CD14-positive monocyte (primary cell): Measurements from ENCODE around the gene RAD51D. TPM values are rescaled to one million over a fixed set of nuclear protein-coding genes. Genes with fewer than 3 reads are reported as not detected.

Experiments
- DNase-seq, 3 donors: peaks; one replicate each; pipeline ENCODE4 v3.0.0-alpha.2; 2011 to 2022
- H2AFZ ChIP-seq: 2 replicates; pipeline ENCODE4 v1.6.0; 2012; ENCODE audit warnings: mild to moderate bottlenecking, low read depth, low read length, inconsistent platforms; ENCODE audit not compliant: insufficient read depth, poor library complexity, severe bottlenecking
- H3K27ac ChIP-seq, 2 donors: 1 replicate in 1 of 2; 2 replicates in 1 of 2; pipeline ENCODE4 v1.5.1; 2012 to 2013; ENCODE audit warnings: low read length in 2 of 2, control low read depth in 1 of 2, inconsistent platforms in 1 of 2, low read depth in 1 of 2, mild to moderate bottlenecking in 1 of 2
- H3K27me3 ChIP-seq, 2 donors: one replicate each; pipeline versions ENCODE4 v1.6.0 to v1.6.1; 2011 to 2013; ENCODE audit warnings: low read length in 2 of 2; ENCODE audit not compliant: control insufficient read depth in 2 of 2, insufficient read depth in 2 of 2
- H3K36me3 ChIP-seq, 2 donors: replicated peaks in 1 of 2; 1 replicate in 1 of 2; 2 replicates in 1 of 2; pipeline versions ENCODE4 v1.5.1 to v1.6.1; 2012 to 2013; ENCODE audit warnings: low read length in 2 of 2, control low read depth in 1 of 2, inconsistent platforms in 1 of 2, mild to moderate bottlenecking in 1 of 2; ENCODE audit not compliant: insufficient read depth in 2 of 2, control insufficient read depth in 1 of 2
- H3K4me1 ChIP-seq, 2 donors: 1 replicate in 1 of 2; 2 replicates in 1 of 2; pipeline versions ENCODE4 v1.5.1 to v1.6.1; 2012 to 2013; ENCODE audit warnings: low read length in 2 of 2, control low read depth in 1 of 2, inconsistent platforms in 1 of 2, mild to moderate bottlenecking in 1 of 2, moderate library complexity in 1 of 2; ENCODE audit not compliant: insufficient read depth in 2 of 2, control insufficient read depth in 1 of 2
- H3K4me2 ChIP-seq: replicated peaks from 2 replicates; pipeline ENCODE3; 2012; ENCODE audit warnings: low read length, moderate library complexity, mild to moderate bottlenecking; ENCODE audit not compliant: poor library complexity, severe bottlenecking; ENCODE audit errors: extremely low read depth
- H3K4me3 ChIP-seq, 3 experiments: fragments of 200-600 bp in 1 of 3; sonication (generic) in 1 of 3; replicated peaks in 1 of 3; 1 replicate in 2 of 3; 2 replicates in 1 of 3; pipeline ENCODE4 v1.5.1; 2011 to 2013; ENCODE audit warnings: low read length in 3 of 3, mild to moderate bottlenecking in 3 of 3, control low read depth in 2 of 3, low read depth in 2 of 3, inconsistent platforms in 1 of 3, moderate library complexity in 1 of 3
- H3K79me2 ChIP-seq: 2 replicates; pipeline ENCODE4 v1.6.0; 2012; ENCODE audit warnings: mild to moderate bottlenecking, control low read depth, inconsistent platforms, low read length, moderate library complexity; ENCODE audit not compliant: insufficient read depth
- H3K9ac ChIP-seq: 2 replicates; pipeline ENCODE4 v1.6.0; 2017; ENCODE audit warnings: low read length, mild to moderate bottlenecking; ENCODE audit not compliant: insufficient read depth, poor library complexity, severe bottlenecking
- H3K9me3 ChIP-seq, 2 donors: replicated peaks in 1 of 2; 1 replicate in 1 of 2; 2 replicates in 1 of 2; pipeline versions ENCODE4 v1.5.1 to v1.6.1; 2012 to 2013; ENCODE audit warnings: low read length in 2 of 2, control low read depth in 1 of 2; ENCODE audit not compliant: control insufficient read depth in 1 of 2, insufficient read depth in 1 of 2
- H4K20me1 ChIP-seq: 2 replicates; pipeline ENCODE4 v1.6.0; 2012; ENCODE audit warnings: mild to moderate bottlenecking, low read length, control low read depth, moderate library complexity; ENCODE audit not compliant: insufficient read depth
- H3K27ac Mint-ChIP-seq, 7 donors: one replicate each; pipeline ENCODE4 v1.8.0; 2020; ENCODE audit warnings: mild to moderate bottlenecking in 7 of 7, mixed read lengths in 7 of 7, moderate library complexity in 6 of 7, inconsistent platforms in 2 of 7
- H3K27me3 Mint-ChIP-seq, 3 donors: one replicate each; pipeline ENCODE4 v1.8.0; 2021 to 2022; ENCODE audit warnings: low read depth in 3 of 3, mild to moderate bottlenecking in 3 of 3, mixed read lengths in 3 of 3, moderate library complexity in 3 of 3, inconsistent platforms in 1 of 3
- H3K36me3 Mint-ChIP-seq, 2 donors: one replicate each; pipeline ENCODE4 v1.8.0; 2020; ENCODE audit warnings: mixed read lengths in 2 of 2, inconsistent platforms in 1 of 2, mild to moderate bottlenecking in 1 of 2
- H3K4me1 Mint-ChIP-seq: one replicate; pipeline ENCODE4 v1.8.0; 2020; ENCODE audit warnings: mild to moderate bottlenecking, mixed read lengths
- H3K4me3 Mint-ChIP-seq, 2 donors: one replicate each; pipeline ENCODE4 v1.8.0; 2020; ENCODE audit warnings: mild to moderate bottlenecking in 2 of 2, mixed read lengths in 2 of 2, moderate library complexity in 1 of 2
- H3K9me3 Mint-ChIP-seq, 7 donors: one replicate each; pipeline ENCODE4 v1.8.0; 2020 to 2022; ENCODE audit warnings: mixed read lengths in 7 of 7, mild to moderate bottlenecking in 6 of 7, moderate library complexity in 6 of 7, inconsistent platforms in 2 of 7
- WGBS: methylation state at CpG from one replicate; pipeline ENCODE4 v1.1.5; 2013; ENCODE audit warnings: missing lambda C conversion rate; ENCODE audit not compliant: insufficient coverage; 5-methylcytosine and 5-hydroxymethylcytosine counted together
- intact Hi-C, 2 donors: fragments of 100-400 bp; cut with micrococcal nuclease; formaldehyde crosslinking; loops; one replicate each; pipeline versions ENCODE4 v1.15.0 to v1.15.1; 2023
- polyA plus RNA-seq, 3 donors: library from polyadenylated mRNA; depleted of rRNA in 1 of 3; unstranded in 2 of 3; stranded (reverse) in 1 of 3; fragments of 300-500 nt in 2 of 3; fragments of >200 nt in 1 of 3; fragmentation: Illumina TruSeq in 2 of 3; gene quantifications; 1 replicate in 2 of 3; 2 replicates in 1 of 3; pipeline ENCODE4 v1.2.3, GENCODE V29; 2012 to 2021
- TF ChIP-seq, protein P1 (sequence below): fragments of 200-600 bp; IDR thresholded peaks from one replicate; pipeline ENCODE4 v1.8.0; 2022; ENCODE audit warnings: antibody characterized with exemption, mild to moderate bottlenecking

RAD51D gene
- polyA plus RNA-seq, 3 donors: 4.4 to 6.9 (median 5.8) TPM

DNA sequence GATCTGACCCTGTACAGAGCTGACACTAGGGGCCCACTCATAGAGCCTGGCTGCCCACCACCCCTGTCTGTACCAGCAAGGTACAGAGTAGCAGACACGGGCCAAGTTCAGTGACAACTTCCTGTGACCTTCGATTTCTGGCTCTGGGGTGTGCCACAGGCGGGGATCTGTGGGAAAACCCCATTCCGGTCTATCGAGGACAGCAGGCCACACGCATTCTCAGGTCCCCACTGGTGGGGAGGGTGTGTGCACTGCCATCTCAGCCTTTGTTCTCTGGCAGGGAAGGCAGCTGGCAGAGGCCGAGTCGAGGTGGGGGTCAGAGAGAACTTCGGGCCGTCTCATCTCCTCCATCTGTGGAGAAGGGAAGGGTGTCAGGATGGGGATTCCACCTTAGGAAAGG, 12.4 kb upstream of the RAD51D start:
- peak overlapping the region in 1 of 7 donors; percentile 9 for H3K27ac Mint-ChIP-seq
- no peaks in the 10 kb centered on the region for H3K9me3 Mint-ChIP-seq
- Histone ChIP-seq H3K4me3 (no peak overlapping the region), H3K4me2 (no peak overlapping the region), H3K27ac (no peak overlapping the region), H2AFZ (no peak overlapping the region), H4K20me1 (no peaks in the 10 kb centered on the region), H3K9ac (no peak overlapping the region), H3K79me2 (no peaks in the 10 kb centered on the region), H3K9me3 (no peaks in the 10 kb centered on the region), H3K4me1 (no peaks in the 10 kb centered on the region), H3K36me3 (peaks cover 57 to 63% of the 10 kb centered on the region in 2 donors), H3K27me3 (no peaks in the 10 kb centered on the region)
- H3K36me3 Mint-ChIP-seq: peaks cover 62 to 63% of the 10 kb centered on the region in 2 donors
- WGBS: 88% methylated on average over 8 of the region's 10 CpGs
- DNase-seq: no peak
- peaks cover 0 to 2% (median 0%) of the 10 kb centered on the region in 3 donors for H3K27me3 Mint-ChIP-seq
- no peak overlapping the region for H3K4me3 Mint-ChIP-seq
- intact Hi-C loops: no loop called here
- no peaks in the 10 kb centered on the region for H3K4me1 Mint-ChIP-seq
- TF ChIP-seq, protein P1, sequence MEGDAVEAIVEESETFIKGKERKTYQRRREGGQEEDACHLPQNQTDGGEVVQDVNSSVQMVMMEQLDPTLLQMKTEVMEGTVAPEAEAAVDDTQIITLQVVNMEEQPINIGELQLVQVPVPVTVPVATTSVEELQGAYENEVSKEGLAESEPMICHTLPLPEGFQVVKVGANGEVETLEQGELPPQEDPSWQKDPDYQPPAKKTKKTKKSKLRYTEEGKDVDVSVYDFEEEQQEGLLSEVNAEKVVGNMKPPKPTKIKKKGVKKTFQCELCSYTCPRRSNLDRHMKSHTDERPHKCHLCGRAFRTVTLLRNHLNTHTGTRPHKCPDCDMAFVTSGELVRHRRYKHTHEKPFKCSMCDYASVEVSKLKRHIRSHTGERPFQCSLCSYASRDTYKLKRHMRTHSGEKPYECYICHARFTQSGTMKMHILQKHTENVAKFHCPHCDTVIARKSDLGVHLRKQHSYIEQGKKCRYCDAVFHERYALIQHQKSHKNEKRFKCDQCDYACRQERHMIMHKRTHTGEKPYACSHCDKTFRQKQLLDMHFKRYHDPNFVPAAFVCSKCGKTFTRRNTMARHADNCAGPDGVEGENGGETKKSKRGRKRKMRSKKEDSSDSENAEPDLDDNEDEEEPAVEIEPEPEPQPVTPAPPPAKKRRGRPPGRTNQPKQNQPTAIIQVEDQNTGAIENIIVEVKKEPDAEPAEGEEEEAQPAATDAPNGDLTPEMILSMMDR: no peak

- no peak for DNase-seq
- H3K36me3 ChIP-seq: peaks cover 41 to 46% of the 10 kb centered on the region in 2 donors
- no peak overlapping the region for H3K27ac Mint-ChIP-seq
- no peaks in the 10 kb centered on the region for H3K27me3 ChIP-seq
- peaks cover 0 to 2% (median 0%) of the 10 kb centered on the region in 3 donors for H3K27me3 Mint-ChIP-seq
- H3K9me3 Mint-ChIP-seq: no peaks in the 10 kb centered on the region
- WGBS: 88% methylated on average over 3 of the region's 3 CpGs
- TF ChIP-seq, protein P1: no peak
- H3K36me3 Mint-ChIP-seq: peaks cover 46% of the 10 kb centered on the region in 2 donors
- no peak overlapping the region for H3K4me3 Mint-ChIP-seq
- H4K20me1 ChIP-seq: no peaks in the 10 kb centered on the region
- no peak overlapping the region for H3K9ac ChIP-seq
- no peaks in the 10 kb centered on the region for H3K9me3 ChIP-seq
- H3K4me1 Mint-ChIP-seq: no peaks in the 10 kb centered on the region
- H3K4me1 ChIP-seq: no peaks in the 10 kb centered on the region
- H3K4me2 ChIP-seq: no peak overlapping the region
- H3K79me2 ChIP-seq: no peaks in the 10 kb centered on the region
- no peak overlapping the region for H3K4me3 ChIP-seq
- intact Hi-C loops: no loop called here
- no peak overlapping the region for H3K27ac ChIP-seq
- no peak overlapping the region for H2AFZ ChIP-seq
These were observed 10.7 kb upstream of the RAD51D start for GRCh38 chr17:35130392-35130791.
